AG09319 (cell line): ENCODE data around the gene CDK8.

Experiments
- DNase-seq: peaks from one replicate; pipeline ENCODE4 v3.0.0-alpha.2; 2010; ENCODE audit warnings: low read depth; ENCODE audit errors: extremely low read depth
- CTCF ChIP-seq: IDR thresholded peaks from 2 replicates; pipeline ENCODE4 v1.5.1; 2011; ENCODE audit warnings: low read depth, mild to moderate bottlenecking, inconsistent platforms, low read length, moderate library complexity

The CDK8 gene

GRCh38 chr13:26253262-26253786, 605 bp upstream of the CDK8 start:
- TF ChIP-seq CTCF, result no peak
- no peak for DNase-seq

GRCh38 chr13:26254583-26255111, 718 bp downstream of the CDK8 start:
- no peak for DNase-seq
- no peak for TF ChIP-seq CTCF

- DNase-seq, result no peak
- no peak for TF ChIP-seq CTCF
Observed at GRCh38 chr13:26255115-26255514, 1.2 kb downstream of the CDK8 start.

GRCh38 chr13:26255691-26256277, 1.9 kb downstream of the CDK8 start:
- no peak for DNase-seq
- TF ChIP-seq CTCF, result peak; percentile 23

- DNase-seq, result no peak
- no peak for TF ChIP-seq CTCF
Observed at GRCh38 chr13:26257049-26257448, 3.1 kb downstream of the CDK8 start.

- DNase-seq, result no peak
Observed at GRCh38 chr13:26259634-26260033, 5.7 kb downstream of the CDK8 start.

More at GRCh38 chr13:26259634-26260033, 5.7 kb downstream of the CDK8 start:
- no peak for TF ChIP-seq CTCF
